Stimulated activated CD4-positive, alpha-beta T cell treated with anti-CD3 and anti-CD28 coated beads, Interleukin-15, amount 100 ng/mL, for 24 hours (primary cell): ENCODE data around the gene SULT1C4.
A peak's percentile ranks its signal among the peaks of the same experiment; 100 is the strongest.

Experiments
- DNase-seq: peaks from one replicate; pipeline ENCODE4 v3.0.0-alpha.2; 2020

The SULT1C4 gene

GRCh38 chr2:108376774-108377173, 980 bp upstream of the SULT1C4 start:
- DNase-seq, result no peak

DNA sequence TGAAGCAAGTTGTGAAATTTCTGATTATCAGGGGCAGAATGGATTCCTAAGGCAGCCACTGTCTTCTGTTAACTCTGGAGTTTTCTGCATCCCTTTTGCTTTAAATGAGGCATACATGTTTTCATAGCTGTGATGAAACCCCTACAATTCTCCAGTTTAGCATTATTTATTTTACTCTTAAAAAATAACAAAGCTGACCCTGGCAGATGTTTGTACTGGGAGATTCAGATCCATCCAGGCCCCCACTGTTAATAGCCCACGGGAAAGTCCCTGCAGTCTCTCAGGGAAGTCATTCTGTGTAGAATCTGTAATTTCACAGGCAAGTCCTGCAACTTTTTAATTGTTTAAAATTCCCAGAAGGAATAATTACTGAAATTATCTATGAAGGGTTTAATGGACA, 353 bp upstream of the SULT1C4 start:
- DNase-seq, result no peak

DNA sequence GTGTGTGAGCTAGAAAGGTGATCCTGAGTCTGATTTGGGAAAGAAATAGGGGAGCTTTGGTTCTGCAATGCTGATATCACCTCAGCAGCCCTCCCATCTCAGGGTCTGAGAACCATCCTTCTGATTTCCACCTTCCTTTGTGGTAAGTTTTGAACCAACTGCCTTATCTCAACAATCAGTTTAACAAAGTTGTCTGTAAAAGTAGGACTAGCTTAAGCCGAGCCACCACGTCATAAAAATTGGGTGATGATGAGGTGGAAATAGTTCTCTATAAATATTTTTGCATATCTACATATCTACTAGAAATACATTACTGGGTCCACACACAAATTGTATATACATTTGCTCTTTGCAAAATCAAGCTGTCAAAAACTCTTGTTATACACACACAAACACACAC, 1.1 kb downstream of the SULT1C4 start:
- no peak for DNase-seq

GRCh38 chr2:108382196-108382595, 4.4 kb downstream of the SULT1C4 start:
- no peak for DNase-seq

DNA sequence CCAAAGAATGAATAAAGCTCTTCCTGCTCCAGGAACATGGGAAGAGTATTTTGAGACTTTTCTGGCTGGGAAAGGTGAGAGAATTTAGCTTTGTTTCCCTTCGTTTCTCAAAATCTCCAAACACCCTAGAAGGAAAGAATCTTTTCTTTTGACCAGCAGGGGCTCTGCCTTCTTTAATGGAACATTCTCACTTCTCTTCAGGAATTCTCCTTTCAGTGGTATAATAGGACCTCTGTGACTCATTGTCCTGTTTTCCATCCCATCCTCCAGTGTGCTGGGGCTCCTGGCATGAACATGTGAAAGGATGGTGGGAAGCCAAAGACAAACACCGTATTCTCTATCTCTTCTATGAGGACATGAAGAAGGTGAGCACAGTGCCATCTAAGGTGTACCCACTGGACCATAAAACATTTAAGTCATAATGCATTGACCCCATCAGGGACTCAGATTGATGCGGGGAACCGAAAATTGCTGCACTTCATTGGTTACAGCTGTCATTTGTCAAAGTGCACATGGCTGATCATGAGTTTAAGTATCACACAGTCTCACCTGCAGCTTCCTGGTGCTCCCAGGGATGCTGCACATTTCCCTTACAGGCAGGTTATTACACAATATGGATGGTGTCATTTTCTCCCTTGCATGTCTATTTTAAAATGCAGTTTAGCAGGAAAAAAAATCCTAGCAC, 5.5 kb downstream of the SULT1C4 start:
- DNase-seq, result no peak

GRCh38 chr2:108384662-108385393, 7.1 kb downstream of the SULT1C4 start:
- DNase-seq, result no peak

- no peak for DNase-seq
Measured at GRCh38 chr2:108385411-108386071, 7.8 kb downstream of the SULT1C4 start.

DNA sequence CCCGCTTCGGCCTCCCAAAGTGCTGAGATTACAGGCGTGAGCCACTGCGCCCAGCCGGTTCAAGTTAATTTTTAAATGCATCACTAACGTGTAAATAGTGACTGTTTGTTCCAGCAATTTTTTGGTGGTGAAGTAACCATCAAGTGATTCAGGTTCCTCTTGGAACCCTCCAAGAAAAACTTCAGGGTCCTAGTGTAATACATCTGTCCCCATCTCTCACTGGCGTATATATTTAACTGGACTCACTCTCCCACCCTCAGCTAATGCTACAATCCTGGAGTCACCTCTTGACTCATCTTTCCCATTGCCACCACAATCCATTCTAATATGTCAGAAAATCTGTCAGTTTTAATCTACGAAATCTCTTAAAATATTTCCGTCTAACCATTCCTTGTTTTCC, 10.3 kb downstream of the SULT1C4 start:
- no peak for DNase-seq

GRCh38 chr2:108390340-108390739, 12.6 kb downstream of the SULT1C4 start:
- no peak for DNase-seq

DNA sequence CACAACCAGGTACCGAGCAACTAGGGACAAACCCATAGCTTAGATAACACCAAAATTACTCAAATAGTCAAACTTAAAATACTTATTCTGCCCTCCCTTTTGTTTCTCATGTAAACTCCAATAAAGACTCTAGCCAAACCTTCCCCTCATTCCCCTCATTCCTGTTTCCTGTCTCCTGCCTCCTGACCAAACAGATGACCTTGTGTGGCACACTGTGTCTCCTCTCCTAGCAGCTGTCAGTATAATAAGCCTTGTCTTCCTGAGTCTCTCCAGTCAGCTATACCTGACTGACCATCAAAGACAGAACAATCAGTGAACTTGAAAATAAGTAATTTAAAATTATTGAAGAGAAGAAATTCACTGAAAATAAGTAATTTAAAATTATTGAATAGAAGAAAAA, 14.3 kb downstream of the SULT1C4 start:
- DNase-seq, result no peak

GRCh38 chr2:108393197-108393596, 15.4 kb downstream of the SULT1C4 start:
- DNase-seq, result no peak

GRCh38 chr2:108395155-108395554, 17.4 kb downstream of the SULT1C4 start:
- DNase-seq, result no peak

- DNase-seq, result peak; percentile 6
Measured at GRCh38 chr2:108396845-108397244, 19.1 kb downstream of the SULT1C4 start.

DNA sequence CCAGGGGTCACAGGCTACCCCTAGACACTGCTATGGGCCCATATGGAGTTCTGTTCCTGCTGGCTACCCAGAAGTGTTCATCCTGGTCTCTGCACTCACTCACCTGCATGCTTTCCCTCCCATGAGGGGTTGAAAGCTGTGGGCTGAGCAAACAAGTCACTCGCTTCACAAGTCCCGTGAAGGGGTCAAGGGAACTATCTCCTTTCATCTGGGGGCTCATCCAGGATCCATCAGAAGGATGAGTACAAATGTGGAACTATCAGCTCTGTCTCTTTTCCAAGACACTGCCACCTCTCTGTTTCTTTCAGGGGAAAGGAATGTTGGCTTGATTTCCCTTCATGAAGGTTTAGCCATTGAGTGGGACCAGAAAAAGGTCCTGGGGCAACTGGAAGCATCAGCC, 21.7 kb downstream of the SULT1C4 start:
- no peak for DNase-seq

DNA sequence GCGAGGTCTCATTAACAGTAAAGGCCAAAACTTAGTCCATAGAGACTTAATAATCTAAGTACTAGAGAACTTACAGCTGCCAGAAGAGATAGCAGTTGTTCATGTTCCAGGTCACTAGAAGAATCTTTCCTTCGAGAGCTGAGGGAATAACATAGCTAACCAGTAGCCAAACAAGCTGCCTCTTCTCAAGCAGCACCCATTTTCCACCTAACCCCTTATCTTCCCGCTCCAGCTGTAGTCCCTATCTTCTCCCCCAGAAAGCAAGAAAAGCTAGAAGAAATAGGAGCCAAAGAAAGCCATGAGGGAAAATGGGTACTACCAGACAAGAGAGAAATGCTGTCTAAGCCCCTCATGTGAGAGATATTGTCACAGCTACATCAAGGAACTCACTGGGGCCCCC, 24.0 kb downstream of the SULT1C4 start:
- no peak for DNase-seq

- no peak for DNase-seq
Measured at GRCh38 chr2:108403494-108403893, 25.7 kb downstream of the SULT1C4 start.

- no peak for DNase-seq
Measured at GRCh38 chr2:108404784-108405397, 27.1 kb downstream of the SULT1C4 start.

GRCh38 chr2:108407864-108408729, 30.3 kb downstream of the SULT1C4 start:
- no peak for DNase-seq

DNA sequence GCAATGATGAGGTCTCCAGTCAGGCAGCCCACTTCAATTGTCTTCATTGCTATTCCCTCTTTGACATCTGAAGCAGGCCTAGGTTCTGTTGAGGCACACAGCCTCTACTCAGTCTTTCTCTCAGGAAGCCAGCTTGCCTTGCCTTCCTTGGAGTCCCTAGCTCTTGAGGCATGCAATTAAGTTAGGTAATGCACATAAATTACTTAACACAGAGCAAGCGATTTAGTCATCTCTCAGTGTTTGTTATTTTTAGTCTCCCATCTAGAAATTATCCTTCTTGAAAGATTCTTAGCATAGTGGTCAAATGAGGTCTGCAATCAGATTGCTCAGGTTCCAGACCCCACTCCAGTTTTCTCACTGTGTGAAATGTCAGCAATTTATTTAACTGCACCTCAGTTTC, 32.0 kb downstream of the SULT1C4 start:
- no peak for DNase-seq

GRCh38 chr2:108412995-108413710, 35.4 kb downstream of the SULT1C4 start:
- no peak for DNase-seq

- DNase-seq, result no peak
Measured at GRCh38 chr2:108413711-108414095, 35.9 kb downstream of the SULT1C4 start.

- DNase-seq, result no peak
Measured at GRCh38 chr2:108414256-108414876, 36.6 kb downstream of the SULT1C4 start.
